ENCODE data around the gene TBXA2R.

The TBXA2R gene

GRCh38 chr19:3544742-3545668 lies 61.7 kb downstream of the TBXA2R start:
- H3K4me1 ChIP-seq (ENCODE audit: control insufficient read depth in 1 of 2, insufficient read depth in 2 of 2, low read length in 2 of 2), result no peaks in the 10 kb centered on the region
- peaks cover 0 to 18% of the 10 kb centered on the region in 2 donors for H3K36me3 ChIP-seq (ENCODE audit: control insufficient read depth in 1 of 2, insufficient read depth in 2 of 2, low read length in 2 of 2)
- H3K27ac ChIP-seq (ENCODE audit: low read depth, low read length), result no peak overlapping the region
- no peak overlapping the region for H3K9ac ChIP-seq (ENCODE audit: low read depth in 1 of 2, low read length in 2 of 2)
- H3K4me3 ChIP-seq (ENCODE audit: low read depth in 1 of 2, low read length in 2 of 2), result no peak overlapping the region
- no peaks in the 10 kb centered on the region for H3K27me3 ChIP-seq (ENCODE audit: control insufficient read depth in 1 of 2, insufficient read depth in 2 of 2, low read length in 2 of 2)
- H3K9me3 ChIP-seq (ENCODE audit: control insufficient read depth in 1 of 2, low read length in 2 of 2), result no peaks in the 10 kb centered on the region
